ENCODE measurements around the gene ODF2.

ODF2 gene

DNA sequence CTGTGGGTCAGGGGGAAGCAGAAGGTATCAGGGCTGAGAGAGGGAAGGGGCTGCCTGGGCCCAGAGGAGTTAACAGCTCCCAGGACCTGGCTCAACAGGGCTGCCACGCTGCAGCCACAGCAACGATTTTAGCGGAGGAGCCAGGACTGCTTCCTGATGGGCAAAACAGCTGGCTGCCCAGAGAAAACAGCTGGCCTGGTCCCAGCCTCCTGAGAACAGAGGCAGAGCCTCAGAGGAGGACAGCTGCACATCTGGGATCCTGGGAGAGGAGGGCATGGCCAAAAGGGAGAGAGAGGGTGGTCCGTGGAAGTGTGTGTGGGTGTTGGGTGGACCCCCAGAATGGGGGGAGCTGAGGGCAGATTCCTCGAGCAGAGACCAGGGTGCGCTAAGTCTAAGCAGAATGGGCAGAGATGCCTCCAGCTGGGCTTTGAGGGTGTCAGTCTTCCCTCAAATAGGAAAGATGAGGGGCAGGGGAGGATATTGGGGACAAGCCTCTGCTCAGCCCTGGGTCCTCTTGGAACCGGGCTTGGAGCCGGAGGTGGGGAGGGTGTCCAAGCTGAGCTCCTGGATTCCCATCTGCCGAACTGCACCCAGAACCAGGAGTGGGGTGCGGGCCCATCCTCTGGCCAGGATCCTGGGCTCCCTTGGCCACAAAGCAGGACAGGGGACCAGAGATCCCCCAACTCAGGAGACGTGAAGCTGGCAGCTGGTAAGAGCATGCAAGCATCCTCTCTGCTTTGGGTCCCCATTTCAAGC, 44.3 kb upstream of the ODF2 start:
- TF ChIP-seq RAD21 (IDR thresholded peaks at IDR 0.05; ENCODE audit: low read depth) (no peak), NFIC (IDR thresholded peaks at IDR 0.05) (no peak), FOXM1 (IDR thresholded peaks at IDR 0.05; ENCODE audit: borderline replicate concordance, low read depth) (no peak), ZBTB7A (IDR thresholded peaks at IDR 0.05; ENCODE audit: low read depth) (no peak), CEBPB (IDR thresholded peaks at IDR 0.05) (no peak), EGR1 (IDR thresholded peaks at IDR 0.05) (no peak), TAF1 (IDR thresholded peaks at IDR 0.05; ENCODE audit: low read depth) (no peak), CREB1 (IDR thresholded peaks at IDR 0.05; ENCODE audit: low read depth) (no peak), TCF12 (IDR thresholded peaks at IDR 0.05; ENCODE audit: low read depth) (no peak), TEAD4 (IDR thresholded peaks at IDR 0.05) (no peak), EP300 (IDR thresholded peaks at IDR 0.05; ENCODE audit: borderline replicate concordance) (no peak), YY1 (IDR thresholded peaks at IDR 0.05; ENCODE audit: low read depth) (no peak)
- TF ChIP-seq, protein P1, sequence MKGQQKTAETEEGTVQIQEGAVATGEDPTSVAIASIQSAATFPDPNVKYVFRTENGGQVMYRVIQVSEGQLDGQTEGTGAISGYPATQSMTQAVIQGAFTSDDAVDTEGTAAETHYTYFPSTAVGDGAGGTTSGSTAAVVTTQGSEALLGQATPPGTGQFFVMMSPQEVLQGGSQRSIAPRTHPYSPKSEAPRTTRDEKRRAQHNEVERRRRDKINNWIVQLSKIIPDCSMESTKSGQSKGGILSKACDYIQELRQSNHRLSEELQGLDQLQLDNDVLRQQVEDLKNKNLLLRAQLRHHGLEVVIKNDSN (IDR thresholded peaks at IDR 0.05): no peak
- TF ChIP-seq, protein P2, sequence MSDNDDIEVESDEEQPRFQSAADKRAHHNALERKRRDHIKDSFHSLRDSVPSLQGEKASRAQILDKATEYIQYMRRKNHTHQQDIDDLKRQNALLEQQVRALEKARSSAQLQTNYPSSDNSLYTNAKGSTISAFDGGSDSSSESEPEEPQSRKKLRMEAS (IDR thresholded peaks at IDR 0.05): no peak
- TF ChIP-seq, protein P3, sequence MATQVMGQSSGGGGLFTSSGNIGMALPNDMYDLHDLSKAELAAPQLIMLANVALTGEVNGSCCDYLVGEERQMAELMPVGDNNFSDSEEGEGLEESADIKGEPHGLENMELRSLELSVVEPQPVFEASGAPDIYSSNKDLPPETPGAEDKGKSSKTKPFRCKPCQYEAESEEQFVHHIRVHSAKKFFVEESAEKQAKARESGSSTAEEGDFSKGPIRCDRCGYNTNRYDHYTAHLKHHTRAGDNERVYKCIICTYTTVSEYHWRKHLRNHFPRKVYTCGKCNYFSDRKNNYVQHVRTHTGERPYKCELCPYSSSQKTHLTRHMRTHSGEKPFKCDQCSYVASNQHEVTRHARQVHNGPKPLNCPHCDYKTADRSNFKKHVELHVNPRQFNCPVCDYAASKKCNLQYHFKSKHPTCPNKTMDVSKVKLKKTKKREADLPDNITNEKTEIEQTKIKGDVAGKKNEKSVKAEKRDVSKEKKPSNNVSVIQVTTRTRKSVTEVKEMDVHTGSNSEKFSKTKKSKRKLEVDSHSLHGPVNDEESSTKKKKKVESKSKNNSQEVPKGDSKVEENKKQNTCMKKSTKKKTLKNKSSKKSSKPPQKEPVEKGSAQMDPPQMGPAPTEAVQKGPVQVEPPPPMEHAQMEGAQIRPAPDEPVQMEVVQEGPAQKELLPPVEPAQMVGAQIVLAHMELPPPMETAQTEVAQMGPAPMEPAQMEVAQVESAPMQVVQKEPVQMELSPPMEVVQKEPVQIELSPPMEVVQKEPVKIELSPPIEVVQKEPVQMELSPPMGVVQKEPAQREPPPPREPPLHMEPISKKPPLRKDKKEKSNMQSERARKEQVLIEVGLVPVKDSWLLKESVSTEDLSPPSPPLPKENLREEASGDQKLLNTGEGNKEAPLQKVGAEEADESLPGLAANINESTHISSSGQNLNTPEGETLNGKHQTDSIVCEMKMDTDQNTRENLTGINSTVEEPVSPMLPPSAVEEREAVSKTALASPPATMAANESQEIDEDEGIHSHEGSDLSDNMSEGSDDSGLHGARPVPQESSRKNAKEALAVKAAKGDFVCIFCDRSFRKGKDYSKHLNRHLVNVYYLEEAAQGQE (IDR thresholded peaks at IDR 0.05; ENCODE audit: low read depth): no peak

DNA sequence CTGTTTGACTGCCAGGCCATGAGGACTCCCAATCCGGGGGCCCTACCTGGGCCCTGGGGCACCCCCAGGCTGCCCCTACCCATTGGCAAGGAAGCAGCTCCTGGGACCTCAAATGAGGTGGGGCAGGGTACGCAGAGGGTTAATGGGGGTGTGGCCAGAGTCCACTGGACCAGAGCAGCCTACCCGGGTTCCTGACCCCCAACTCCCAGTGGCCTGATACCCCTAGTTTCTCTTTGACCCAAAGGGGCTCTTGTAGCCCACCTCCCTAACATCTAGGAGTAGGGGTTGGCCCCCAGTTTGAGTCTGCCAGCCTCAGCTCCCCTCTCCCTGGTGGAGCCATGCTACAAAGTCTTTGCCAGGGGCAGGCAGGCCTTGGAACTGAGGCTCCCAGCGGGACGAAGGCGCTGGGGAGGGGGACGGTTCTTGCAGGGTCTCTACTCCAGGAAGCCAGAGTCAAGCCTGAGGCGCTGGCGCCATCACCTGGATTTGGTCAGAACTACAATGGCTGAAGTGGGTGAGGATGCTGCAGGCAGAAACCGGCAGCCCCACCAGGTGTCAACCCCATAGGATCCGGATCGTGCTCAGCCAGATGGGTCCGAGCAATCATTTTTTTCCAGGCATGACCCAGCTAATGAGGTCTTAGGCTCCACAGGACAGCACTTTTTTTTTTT, 43.6 kb upstream of the ODF2 start:
- TF ChIP-seq EP300 (IDR thresholded peaks at IDR 0.05; ENCODE audit: borderline replicate concordance) (no peak), RAD21 (IDR thresholded peaks at IDR 0.05; ENCODE audit: low read depth) (peak; percentile 97), ZBTB7A (IDR thresholded peaks at IDR 0.05; ENCODE audit: low read depth) (peak; percentile 85), YY1 (IDR thresholded peaks at IDR 0.05; ENCODE audit: low read depth) (peak; percentile 53; the same call in 1 of the 2 replicates), CREB1 (IDR thresholded peaks at IDR 0.05; ENCODE audit: low read depth) (no peak)

DNA sequence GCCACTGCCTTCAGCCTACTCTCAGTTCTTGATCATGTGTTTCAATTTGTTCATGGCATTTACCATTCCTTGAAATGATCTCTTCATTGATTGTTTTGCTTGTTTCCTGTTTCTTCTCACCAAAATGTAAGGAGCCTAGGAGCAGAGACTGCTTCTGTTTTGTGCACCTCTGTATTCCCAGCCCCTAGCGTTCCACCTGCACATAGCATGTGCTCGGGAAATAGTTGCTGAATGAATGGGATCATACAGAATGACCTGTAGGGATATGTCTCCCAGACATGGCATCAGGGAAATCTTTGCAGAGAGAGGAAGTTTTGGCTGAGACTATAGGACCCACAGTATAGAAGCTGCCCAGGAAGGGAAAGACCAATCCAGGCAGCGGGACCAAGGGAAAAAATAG, 41.3 kb upstream of the ODF2 start:
- no peak for TF ChIP-seq CEBPB (IDR thresholded peaks at IDR 0.05)
- TF ChIP-seq, protein P2 (IDR thresholded peaks at IDR 0.05): no peak
- no peak for TF ChIP-seq TAF1 (IDR thresholded peaks at IDR 0.05; ENCODE audit: low read depth)
- TF ChIP-seq TEAD4 (IDR thresholded peaks at IDR 0.05): no peak
- no peak for TF ChIP-seq NFIC (IDR thresholded peaks at IDR 0.05)
- no peak for TF ChIP-seq YY1 (IDR thresholded peaks at IDR 0.05; ENCODE audit: low read depth)
- TF ChIP-seq, protein P1 (IDR thresholded peaks at IDR 0.05): no peak
- TF ChIP-seq, protein P3 (IDR thresholded peaks at IDR 0.05; ENCODE audit: low read depth): no peak
- TF ChIP-seq EGR1 (IDR thresholded peaks at IDR 0.05): no peak
- TF ChIP-seq RAD21 (IDR thresholded peaks at IDR 0.05; ENCODE audit: low read depth): no peak
- TF ChIP-seq ZBTB7A (IDR thresholded peaks at IDR 0.05; ENCODE audit: low read depth): no peak

DNA sequence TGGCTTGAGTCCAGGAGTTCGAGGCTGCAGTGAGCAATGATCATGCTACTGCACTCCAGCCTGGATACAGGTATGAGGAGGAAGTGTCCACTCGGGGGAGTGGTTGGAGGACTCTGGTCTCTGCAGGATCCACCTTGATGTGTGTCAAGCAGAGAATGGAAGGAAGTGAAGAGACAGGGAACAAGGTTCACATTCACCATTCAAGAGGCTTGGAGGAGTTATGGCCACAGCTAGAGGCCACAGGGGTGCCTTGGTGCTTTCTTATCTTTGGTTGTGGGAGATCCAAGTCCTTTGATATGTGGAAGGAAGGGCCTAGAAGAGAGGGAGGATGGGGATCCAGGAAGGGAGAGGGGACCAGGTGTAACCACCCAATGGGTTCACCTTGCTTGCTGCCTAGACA, 40.5 kb upstream of the ODF2 start:
- no peak for TF ChIP-seq EGR1 (IDR thresholded peaks at IDR 0.05)
- no peak for TF ChIP-seq EP300 (IDR thresholded peaks at IDR 0.05; ENCODE audit: borderline replicate concordance)
- no peak for TF ChIP-seq CREB1 (IDR thresholded peaks at IDR 0.05; ENCODE audit: low read depth)
- TF ChIP-seq FOXM1 (IDR thresholded peaks at IDR 0.05; ENCODE audit: borderline replicate concordance, low read depth): no peak
- no peak for TF ChIP-seq YY1 (IDR thresholded peaks at IDR 0.05; ENCODE audit: low read depth)
- TF ChIP-seq, protein P2 (IDR thresholded peaks at IDR 0.05): no peak
- TF ChIP-seq TEAD4 (IDR thresholded peaks at IDR 0.05): no peak
- TF ChIP-seq, protein P1 (IDR thresholded peaks at IDR 0.05): no peak
- TF ChIP-seq TCF12 (IDR thresholded peaks at IDR 0.05; ENCODE audit: low read depth): no peak
- no peak for TF ChIP-seq RAD21 (IDR thresholded peaks at IDR 0.05; ENCODE audit: low read depth)
- TF ChIP-seq TAF1 (IDR thresholded peaks at IDR 0.05; ENCODE audit: low read depth): no peak
- TF ChIP-seq NFIC (IDR thresholded peaks at IDR 0.05): no peak
- no peak for TF ChIP-seq CEBPB (IDR thresholded peaks at IDR 0.05)
- TF ChIP-seq ZBTB7A (IDR thresholded peaks at IDR 0.05; ENCODE audit: low read depth): no peak
